ENCODE measurements around the gene NEGR1.
"Not testable (repeated sequence)": the region's sequence is repeated elsewhere in the genome, so short reads cannot be mapped to it uniquely, and the experiment has no call there.

The NEGR1 gene

GRCh38 chr1:71956613-71957285, 325.6 kb downstream of the NEGR1 start:
- in situ Hi-C loops (cut with HindIII; ENCODE audit: low sequenced_read_pairs): no loop called here

DNA sequence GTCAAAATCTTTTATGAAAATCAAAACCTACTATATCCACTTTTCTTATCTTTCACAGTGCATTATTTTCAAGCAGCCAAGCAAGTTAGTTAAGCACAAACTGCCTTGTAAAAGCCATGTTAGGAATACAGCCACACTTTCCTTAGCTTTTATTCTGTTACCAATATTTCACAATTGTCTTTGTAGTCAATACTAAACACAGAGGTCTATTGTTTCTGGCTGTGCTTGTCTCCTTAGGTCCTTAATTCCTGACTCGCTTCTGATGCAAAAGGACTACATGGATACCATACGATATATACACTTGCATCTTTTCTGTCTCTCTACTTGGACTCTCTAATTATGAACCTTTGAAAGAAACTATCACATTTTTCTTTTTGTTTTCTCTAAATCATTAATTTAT, 331.8 kb downstream of the NEGR1 start:
- in situ Hi-C loops (cut with HindIII; ENCODE audit: low sequenced_read_pairs): no loop called here

DNA sequence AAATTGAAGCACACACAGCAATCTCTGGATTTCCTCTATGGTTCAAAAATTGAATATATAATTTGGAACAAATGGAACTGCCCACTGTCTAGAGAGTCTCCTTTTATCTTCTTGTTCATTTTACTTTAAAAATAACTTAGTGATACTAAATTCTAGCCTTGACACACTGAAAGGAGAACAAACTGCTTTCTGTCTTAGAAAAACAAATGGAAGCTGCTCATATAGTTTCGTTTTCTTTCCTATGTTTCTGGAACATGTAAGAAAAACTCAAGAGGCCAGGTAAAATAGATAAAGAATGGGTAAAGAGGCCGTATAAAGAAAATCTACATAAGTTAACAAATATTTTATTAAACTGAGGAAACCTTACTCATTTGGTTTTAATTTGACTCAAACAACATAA, 332.7 kb downstream of the NEGR1 start:
- in situ Hi-C loops (cut with HindIII; ENCODE audit: low sequenced_read_pairs): no loop called here

GRCh38 chr1:71948561-71948960, 333.8 kb downstream of the NEGR1 start:
- in situ Hi-C loops (cut with HindIII; ENCODE audit: low sequenced_read_pairs): no loop called here

DNA sequence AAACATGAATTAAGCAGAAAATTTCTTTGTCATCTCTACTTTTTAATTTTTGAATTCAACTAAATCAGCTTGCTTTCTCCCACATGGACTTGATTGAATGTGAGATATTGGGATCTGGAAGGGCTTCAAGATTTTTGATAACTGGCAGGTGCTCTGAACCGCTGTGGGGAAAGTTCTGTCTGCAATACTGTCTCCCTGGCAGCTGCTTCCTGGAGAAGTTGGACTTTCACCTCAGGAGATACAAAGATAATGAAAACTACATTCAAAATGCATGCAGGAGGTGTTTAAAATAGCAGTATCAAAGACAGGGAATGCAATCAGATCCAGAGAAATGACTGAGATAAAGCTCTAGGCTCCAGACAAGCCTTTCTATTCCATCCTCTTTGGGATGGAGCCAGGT, 338.3 kb downstream of the NEGR1 start:
- in situ Hi-C loops (cut with HindIII; ENCODE audit: low sequenced_read_pairs): no loop called here

DNA sequence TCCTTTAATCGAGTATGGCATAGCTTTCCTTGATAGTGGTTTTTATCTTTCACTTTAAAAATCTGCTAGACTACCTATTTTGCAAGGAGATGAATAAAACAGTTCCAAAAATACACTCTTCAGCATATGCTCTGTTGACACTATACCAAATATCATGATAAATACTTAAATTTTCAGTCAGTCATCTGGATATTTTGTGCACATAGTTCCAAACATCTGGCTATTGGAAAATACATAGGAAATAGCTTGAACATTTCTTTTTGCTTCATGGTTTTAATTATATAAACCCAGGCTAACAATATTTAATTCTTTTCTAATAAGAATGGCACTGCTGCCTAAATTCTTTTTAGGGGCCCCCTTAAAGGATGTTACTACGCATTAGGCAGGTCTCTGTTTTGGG, 342.1 kb downstream of the NEGR1 start:
- in situ Hi-C loops (cut with HindIII; ENCODE audit: low sequenced_read_pairs): no loop called here

- in situ Hi-C loops (cut with HindIII; ENCODE audit: low sequenced_read_pairs): no loop called here
Measured at GRCh38 chr1:71930511-71930910, 351.8 kb downstream of the NEGR1 start.

GRCh38 chr1:71921935-71922559, 360.3 kb downstream of the NEGR1 start:
- in situ Hi-C loops (cut with HindIII; ENCODE audit: low sequenced_read_pairs): no loop called here

DNA sequence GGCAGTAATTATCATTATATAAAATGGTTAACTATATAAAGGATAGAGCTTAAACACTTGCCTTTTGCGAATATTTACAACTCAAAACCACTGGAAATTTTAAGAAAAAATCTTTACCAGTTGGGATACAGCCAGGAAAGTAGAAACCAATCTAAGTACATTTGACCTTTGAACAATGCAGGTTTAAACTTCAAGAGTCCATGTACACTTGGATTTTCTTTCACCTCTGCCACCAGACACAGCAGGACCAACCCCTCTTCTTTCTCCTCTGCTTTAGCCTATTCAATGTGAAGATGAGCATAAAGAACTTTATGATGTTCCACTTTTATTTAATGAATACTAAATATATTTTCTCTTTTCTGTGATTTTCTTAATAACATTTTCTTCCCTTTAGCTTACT, 361.1 kb downstream of the NEGR1 start:
- in situ Hi-C loops (cut with HindIII; ENCODE audit: low sequenced_read_pairs): no loop called here

DNA sequence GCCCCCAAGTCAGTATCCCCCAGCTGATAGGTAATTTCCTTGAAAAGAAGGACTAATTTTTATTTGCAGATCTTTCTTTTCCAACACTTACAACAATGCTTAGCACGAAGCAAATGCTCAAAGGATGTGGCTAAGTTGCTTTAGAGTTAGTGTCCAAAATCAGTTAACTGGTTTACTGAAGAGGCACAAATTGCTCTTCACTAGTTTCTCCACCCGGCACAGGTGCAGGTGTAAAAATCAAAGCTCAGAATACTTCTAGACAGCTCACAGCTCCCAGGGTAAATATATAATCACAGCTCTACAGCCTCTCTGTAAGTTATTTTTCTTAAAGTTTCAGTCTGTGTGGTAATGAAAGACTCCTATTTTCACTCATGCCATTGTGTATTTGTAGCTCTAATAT, 361.8 kb downstream of the NEGR1 start:
- in situ Hi-C loops (cut with HindIII; ENCODE audit: low sequenced_read_pairs): no loop called here

- in situ Hi-C loops (cut with HindIII; ENCODE audit: low sequenced_read_pairs): no loop called here
Measured at GRCh38 chr1:71919811-71920509, 362.4 kb downstream of the NEGR1 start.

GRCh38 chr1:71918630-71919029, 363.7 kb downstream of the NEGR1 start:
- in situ Hi-C loops (cut with HindIII; ENCODE audit: low sequenced_read_pairs): no loop called here

GRCh38 chr1:71916894-71917293, 365.4 kb downstream of the NEGR1 start:
- in situ Hi-C loops (cut with HindIII; ENCODE audit: low sequenced_read_pairs): no loop called here

DNA sequence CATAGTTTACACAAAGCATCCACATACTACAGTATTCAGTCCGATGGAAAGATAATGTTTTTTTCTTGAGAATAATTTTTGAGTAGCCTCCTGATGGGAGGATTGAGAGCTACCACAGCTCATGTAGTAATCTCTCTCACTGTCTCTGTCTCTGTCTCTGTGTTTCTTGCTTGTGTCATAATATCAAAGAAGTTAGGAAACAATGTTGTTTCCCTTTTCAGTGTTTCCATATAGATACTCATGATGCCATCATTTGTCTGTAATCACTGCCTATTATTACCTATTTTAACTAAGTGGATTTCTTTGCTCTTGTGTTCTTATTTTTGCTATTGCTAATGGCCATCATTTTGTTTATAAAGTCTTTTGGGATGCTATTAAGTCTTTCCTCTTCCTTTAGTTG, 367.7 kb downstream of the NEGR1 start:
- in situ Hi-C loops (cut with HindIII; ENCODE audit: low sequenced_read_pairs): no loop called here

- in situ Hi-C loops (cut with HindIII; ENCODE audit: low sequenced_read_pairs): no loop called here
Measured at GRCh38 chr1:71908871-71909390, 373.4 kb downstream of the NEGR1 start.

DNA sequence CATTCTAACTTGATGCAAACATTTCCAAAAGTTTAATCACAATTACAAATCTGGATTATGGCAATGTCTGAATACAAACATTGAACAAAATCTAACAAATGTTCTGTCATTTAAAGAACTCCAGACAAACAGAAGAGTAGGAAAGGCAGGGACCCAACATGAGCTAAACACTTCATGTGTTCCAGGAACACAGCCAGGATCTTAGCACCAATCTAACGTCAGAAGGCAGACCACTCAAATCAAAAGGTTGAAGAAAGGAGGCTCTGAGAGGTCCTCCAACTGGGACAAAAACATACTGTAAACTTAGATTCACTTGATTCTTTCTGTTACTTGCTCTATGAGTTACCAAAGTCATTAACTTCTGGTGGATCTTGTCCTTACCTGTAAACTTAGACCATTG, 374.0 kb downstream of the NEGR1 start:
- in situ Hi-C loops (cut with HindIII; ENCODE audit: low sequenced_read_pairs): no loop called here

DNA sequence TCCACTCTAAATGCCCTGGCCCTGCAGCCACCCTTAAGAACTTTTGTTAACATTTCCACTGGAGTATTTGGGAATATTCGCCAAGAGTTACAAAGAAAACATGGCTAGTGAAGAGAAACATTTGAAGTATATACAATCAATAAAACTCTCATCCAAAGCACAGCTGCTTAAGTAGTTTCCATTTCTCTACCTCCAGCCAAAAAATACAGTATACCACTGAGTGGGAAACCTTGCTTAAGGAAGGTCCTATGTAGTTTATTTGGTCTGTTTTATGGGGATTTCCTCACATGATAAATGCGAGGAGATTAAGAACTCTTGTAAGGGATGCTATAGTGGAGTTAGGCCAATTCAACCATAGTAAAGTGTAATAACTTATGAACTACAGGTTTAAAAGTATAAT, 382.5 kb downstream of the NEGR1 start:
- in situ Hi-C loops (cut with HindIII; ENCODE audit: low sequenced_read_pairs): no loop called here

DNA sequence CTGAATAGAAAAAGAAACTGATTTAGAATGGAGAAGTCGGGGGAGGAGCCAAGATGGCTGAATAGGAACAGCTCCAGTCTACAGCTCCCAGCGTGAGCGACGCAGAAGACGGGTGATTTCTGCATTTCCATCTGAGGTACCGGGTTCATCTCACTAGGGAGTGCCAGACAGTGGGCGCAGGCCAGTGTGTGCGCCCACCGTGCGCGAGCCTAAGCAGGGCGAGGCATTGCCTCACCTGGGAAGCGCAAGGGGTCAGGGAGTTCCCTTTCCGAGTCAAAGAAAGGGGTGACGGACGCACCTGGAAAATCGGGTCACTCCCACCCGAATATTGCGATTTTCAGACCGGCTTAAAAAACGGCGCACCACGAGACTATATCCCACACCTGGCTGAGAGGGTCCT, 394.2 kb downstream of the NEGR1 start:
- in situ Hi-C loops (cut with HindIII; ENCODE audit: low sequenced_read_pairs): not testable (repeated sequence)

- in situ Hi-C loops (cut with HindIII; ENCODE audit: low sequenced_read_pairs): no loop called here
Measured at GRCh38 chr1:71885171-71885570, 397.2 kb downstream of the NEGR1 start.

DNA sequence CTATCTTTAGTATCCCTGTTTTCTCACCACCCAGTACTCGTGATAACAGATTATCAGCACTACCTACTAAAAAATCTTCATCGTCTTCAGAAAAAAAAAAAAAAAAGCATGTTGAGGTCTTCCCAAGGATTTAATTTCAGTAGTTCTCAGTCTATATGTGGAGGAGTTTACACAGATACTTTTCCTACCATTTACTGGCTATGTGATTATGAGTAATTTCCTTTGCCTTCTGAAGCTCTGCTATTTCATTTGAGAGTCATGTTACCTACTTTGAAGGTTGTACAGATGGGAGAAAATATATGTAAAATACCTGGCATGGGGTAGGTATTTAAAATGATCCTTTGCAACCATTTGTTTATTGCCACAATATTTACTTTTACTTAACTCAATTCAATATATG, 399.7 kb downstream of the NEGR1 start:
- in situ Hi-C loops (cut with HindIII; ENCODE audit: low sequenced_read_pairs): no loop called here

GRCh38 chr1:71882226-71882625, 400.1 kb downstream of the NEGR1 start:
- in situ Hi-C loops (cut with HindIII; ENCODE audit: low sequenced_read_pairs): no loop called here

DNA sequence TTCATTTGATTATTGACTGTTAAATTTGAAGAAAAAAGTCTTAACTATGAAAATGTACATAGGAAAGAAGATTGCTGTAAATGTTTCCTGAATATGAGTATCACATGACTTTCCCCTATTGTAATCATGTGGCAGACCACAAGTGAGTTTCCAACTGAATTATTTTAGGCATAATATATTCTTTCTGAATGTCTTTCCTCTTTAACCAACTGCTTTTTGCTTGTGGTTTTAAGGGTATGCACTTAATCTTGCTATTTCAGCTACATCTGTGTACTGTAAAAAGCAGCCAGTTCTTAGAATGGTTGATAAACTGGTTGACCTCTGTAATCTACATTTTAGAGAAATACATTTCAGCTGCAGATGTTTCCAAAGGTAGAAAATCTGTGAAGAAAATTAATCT, 400.7 kb downstream of the NEGR1 start:
- in situ Hi-C loops (cut with HindIII; ENCODE audit: low sequenced_read_pairs): no loop called here

All from DLD1 (cell line).